T-helper 2 cell treated with Interferon-gamma antibody and Interleukin-4, amounts not matched to agents 5 μg/mL and 100 μg/mL, for 36 hours (primary cell): ENCODE results near the gene ILF3.

Experiments
- DNase-seq: peaks from one replicate; pipeline ENCODE4 v3.0.0; 2021; ENCODE audit warnings: low spot score
- H3K27ac Mint-ChIP-seq: one replicate; pipeline ENCODE4 v1.8.0; 2021; ENCODE audit warnings: mild to moderate bottlenecking, mixed read lengths
- H3K27me3 Mint-ChIP-seq: one replicate; pipeline ENCODE4 v1.8.0; 2021; ENCODE audit warnings: low read depth, mixed read lengths
- H3K36me3 Mint-ChIP-seq: one replicate; pipeline ENCODE4 v1.8.0; 2021; ENCODE audit warnings: low read depth, mixed read lengths
- H3K4me1 Mint-ChIP-seq: one replicate; pipeline ENCODE4 v1.8.0; 2021; ENCODE audit warnings: low read depth, mixed read lengths
- H3K4me3 Mint-ChIP-seq: one replicate; pipeline ENCODE4 v1.8.0; 2022; ENCODE audit warnings: mild to moderate bottlenecking, moderate library complexity, mixed read lengths
- H3K9me3 Mint-ChIP-seq: one replicate; pipeline ENCODE4 v1.8.0; 2021; ENCODE audit warnings: mixed read lengths

The ILF3 gene

DNA sequence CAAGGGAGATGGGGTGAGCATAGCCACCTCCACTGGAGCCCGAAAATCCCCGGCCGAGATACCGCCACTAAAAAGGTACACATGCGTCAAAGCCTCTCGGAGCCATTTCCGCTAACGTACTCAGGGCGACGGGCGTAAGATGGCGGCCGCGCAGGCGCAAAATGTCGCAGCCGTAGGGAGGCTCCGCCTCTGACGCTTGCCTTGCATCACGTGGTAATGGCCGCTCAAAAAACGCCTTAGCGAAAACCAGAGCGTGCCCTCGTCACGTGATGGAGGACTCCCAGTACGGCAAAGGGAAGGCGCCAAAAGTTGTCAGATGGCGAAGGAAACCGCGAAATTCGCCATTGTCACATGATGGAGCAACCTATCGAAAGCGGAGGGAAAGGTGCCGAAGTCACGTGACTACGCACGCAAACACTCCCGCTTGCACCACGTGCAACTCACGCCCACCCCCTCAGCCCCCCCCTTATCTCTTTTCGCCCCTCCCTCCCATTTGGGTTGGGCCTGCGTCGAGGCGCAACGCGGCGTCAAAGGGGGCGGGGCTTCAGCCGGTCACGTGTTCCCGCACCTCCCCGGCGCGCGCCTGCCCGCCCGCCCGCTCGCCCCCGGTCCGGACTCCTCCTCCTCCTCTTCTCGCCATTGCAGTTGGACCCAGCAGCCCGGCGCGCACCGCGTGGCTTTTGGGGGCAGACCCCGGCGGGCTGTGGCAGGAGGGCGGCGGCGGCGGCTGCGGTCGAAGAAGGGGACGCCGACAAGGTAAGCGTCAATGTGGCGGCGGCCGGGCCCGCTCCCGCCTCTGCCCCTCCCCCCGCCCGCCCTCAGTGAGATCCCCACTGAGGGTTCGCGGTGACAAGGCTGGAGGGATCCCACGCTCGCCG is at the start of gene ILF3:
Gene ILF3 (plus strand): TSS at position 615 of the 878 bp plus-strand sequence. CDS start 16,260 bp downstream, outside the sequence.
- DNase-seq = peak; percentile 100
- no peaks in the 10 kb centered on the region for H3K9me3 Mint-ChIP-seq
- peaks cover 29% of the 10 kb centered on the region for H3K4me1 Mint-ChIP-seq
- H3K36me3 Mint-ChIP-seq = peaks cover 28% of the 10 kb centered on the region
- peak within 1 kb of the TSS; percentile 98 for H3K27ac Mint-ChIP-seq
- peak within 1 kb of the TSS; percentile 94 for H3K4me3 Mint-ChIP-seq
- peaks cover 2% of the 10 kb centered on the region for H3K27me3 Mint-ChIP-seq

DNA sequence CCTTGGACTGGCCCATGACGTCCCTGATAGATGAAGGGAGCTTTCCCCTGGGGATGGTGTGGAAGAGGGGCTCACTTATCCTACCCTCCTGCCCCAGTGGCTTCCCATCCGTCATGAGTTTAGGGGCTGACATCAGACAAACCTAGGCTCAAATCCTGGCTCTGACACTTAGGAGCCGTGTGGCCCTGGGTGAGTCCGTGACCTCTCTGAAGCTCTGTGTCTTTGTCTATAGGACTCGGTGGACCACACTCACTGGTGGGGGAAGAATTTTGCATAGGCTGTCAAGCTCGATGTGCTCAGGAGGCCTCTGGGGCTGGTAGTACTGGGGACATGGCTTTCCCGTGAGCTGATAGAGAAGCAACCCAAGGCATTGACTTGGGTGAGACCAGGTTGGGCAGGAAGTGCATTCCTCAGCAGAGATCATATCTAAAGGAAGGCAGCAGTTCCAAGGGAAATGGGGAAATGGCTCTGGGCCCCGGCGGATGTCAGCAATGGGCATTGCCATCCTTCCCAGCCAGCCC is 49.6 kb upstream of the ILF3 start:
- Mint-ChIP-seq H3K27ac (peak overlapping the region; percentile 100), H3K4me3 (peak overlapping the region; percentile 93), H3K27me3 (peaks cover 3% of the 10 kb centered on the region), H3K36me3 (peaks cover 8% of the 10 kb centered on the region), H3K4me1 (peaks cover 17% of the 10 kb centered on the region), H3K9me3 (no peaks in the 10 kb centered on the region)
- DNase-seq = no peak

DNA sequence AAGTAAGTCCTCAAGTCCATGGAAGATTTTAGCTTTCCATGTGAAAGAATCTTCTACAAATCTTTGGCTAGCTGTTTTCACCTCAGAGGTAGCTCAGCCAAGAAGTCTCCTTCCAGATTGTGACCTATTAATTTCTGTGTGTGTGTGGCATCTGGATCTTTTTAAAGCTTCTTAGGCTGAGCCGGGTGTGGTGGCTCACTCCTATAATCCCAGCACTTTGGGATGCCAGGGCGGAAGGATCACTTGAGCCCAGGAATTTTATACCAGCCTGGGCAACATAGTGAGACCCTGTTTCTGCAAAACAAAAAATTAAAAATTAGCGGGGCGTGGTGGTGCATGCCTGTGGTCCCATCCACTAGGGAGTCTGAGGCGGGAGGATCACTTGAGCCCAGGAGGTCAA is 42.2 kb upstream of the ILF3 start:
- no peaks in the 10 kb centered on the region for H3K27me3 Mint-ChIP-seq
- peaks cover 9% of the 10 kb centered on the region for H3K36me3 Mint-ChIP-seq

DNA sequence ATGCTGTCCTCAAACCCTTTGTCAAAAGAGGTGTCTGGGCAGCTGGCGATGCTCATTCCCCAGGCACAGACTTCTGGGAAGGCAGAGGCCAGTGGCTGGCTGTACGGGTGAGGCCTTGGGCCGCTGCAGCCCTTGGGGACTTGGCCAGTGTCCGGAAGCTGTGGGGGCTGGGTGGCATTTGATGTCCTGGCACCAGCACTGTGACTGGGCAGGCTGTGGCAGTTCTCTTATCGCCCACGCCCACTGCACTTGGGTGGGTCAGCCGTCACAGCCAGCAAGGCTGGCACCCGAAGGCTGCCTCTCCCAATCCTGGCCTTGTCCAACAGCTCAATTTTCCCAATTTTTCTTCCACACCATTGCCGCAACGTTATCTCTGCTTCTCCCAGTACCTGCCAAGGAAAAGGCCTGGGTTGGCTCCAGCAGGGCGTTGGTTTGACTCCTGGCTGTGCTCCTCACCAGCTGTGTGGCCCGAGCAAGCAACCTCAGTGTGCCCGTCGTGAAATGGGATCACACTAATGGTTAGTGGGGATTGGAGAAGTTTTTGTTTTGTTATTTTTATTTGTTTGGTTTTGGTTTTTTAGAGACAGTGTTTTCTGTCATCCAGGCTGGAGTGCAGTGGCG is 41.5 kb upstream of the ILF3 start:
- Mint-ChIP-seq H3K4me1 (peaks cover 10% of the 10 kb centered on the region), H3K27me3 (no peaks in the 10 kb centered on the region), H3K36me3 (peaks cover 15% of the 10 kb centered on the region), H3K9me3 (no peaks in the 10 kb centered on the region), H3K4me3 (no peak overlapping the region), H3K27ac (no peak overlapping the region)
- DNase-seq = no peak

More for the DNA sequence above, 42.2 kb upstream of the ILF3 start:
- Mint-ChIP-seq H3K4me3 (no peak overlapping the region), H3K4me1 (peaks cover 8% of the 10 kb centered on the region), H3K27ac (no peak overlapping the region), H3K9me3 (no peaks in the 10 kb centered on the region)
- DNase-seq = no peak

DNA sequence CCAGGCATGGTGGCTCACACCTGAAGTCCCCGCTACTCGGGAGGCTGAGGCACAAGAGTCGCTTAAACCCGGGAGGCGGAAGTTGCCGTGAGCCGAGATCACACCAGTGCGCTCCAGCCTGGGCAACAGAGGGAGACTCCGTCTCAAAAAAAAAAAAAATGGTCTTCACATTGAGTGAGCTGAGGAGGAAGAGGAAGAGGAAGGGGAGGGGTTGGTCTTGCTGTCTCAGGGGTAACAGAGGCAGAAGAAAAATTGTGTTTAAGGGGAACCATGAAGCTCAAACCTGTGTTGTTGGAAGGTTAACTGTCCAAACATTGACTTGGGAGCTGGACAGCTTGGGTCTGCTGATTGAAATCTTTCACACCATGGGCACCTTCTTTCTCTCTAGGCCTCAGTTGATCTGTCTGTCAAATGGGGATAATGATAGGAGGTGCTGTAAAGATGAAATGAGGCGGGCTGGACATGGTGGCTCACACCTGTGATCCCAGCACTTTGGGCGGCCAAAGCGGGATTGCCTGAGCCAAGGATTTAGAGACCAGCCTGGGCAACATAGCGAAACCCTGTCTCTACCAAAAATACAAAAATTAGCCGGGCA is 38.6 kb upstream of the ILF3 start:
- Mint-ChIP-seq H3K36me3 (peaks cover 20% of the 10 kb centered on the region), H3K4me1 (peaks cover 11% of the 10 kb centered on the region), H3K27ac (peak overlapping the region; percentile 57), H3K4me3 (no peak overlapping the region), H3K27me3 (no peaks in the 10 kb centered on the region), H3K9me3 (no peaks in the 10 kb centered on the region)
- no peak for DNase-seq

DNA sequence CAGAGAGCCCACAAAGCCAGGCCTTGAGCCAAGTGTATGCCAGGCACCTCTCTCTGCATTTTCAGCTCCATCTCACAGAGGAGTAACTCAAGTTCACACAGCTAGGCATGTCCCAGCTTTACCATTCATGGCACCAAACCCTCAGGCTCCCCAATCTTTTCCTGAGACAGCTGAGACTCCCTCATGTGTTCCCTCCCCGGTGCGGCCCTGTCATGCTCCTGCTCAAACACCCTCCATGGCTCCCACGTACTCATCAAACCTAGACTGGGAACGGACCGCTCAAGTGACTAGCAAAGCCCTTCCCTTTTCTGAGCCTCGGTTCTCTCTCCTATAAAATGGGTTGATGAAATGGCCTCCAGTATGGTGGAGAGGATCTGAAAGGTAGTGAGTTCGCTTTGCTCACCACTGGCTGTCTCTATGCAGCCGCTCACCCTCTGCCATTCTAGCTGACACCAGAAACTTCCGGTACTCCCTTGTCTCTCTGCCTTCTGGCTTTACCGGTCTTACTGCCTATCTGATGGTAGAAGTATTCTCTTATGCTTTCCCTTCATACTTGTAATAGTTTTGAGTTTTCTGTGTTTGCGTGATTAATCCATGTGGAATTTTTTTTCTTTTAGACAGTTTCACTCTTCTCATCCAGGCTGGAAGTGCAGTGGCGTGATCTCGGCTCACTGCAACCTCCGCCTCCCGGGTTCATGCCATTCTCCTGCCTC is 36.6 kb upstream of the ILF3 start:
- H3K4me3 Mint-ChIP-seq = no peak overlapping the region
- no peaks in the 10 kb centered on the region for H3K27me3 Mint-ChIP-seq
- no peak for DNase-seq
- peak overlapping the region; percentile 52 for H3K27ac Mint-ChIP-seq
- H3K4me1 Mint-ChIP-seq = peaks cover 17% of the 10 kb centered on the region
- no peaks in the 10 kb centered on the region for H3K9me3 Mint-ChIP-seq
- peaks cover 33% of the 10 kb centered on the region for H3K36me3 Mint-ChIP-seq

DNA sequence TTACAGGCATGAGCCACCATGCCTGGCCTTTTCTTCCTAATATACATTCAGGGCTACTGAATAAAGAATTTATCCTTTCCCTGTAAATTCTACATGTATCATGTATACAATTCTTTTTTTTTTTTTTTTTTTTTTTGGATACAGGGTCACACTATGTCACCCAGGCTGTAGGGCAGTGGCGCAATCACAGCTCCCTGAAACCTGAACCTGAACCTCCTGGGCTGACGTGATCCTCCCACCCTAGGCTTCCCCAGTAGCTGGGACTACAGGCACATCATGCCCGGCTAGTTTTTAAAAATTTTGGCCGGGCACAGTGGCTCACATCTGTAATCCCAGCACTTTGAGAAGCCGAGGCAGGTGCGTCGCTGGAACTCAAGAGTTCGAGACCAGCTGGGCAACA is 35.3 kb upstream of the ILF3 start:
- H3K4me3 Mint-ChIP-seq = no peak overlapping the region
- no peaks in the 10 kb centered on the region for H3K9me3 Mint-ChIP-seq
- no peak overlapping the region for H3K27ac Mint-ChIP-seq
- DNase-seq = no peak
- H3K36me3 Mint-ChIP-seq = peaks cover 28% of the 10 kb centered on the region
- H3K27me3 Mint-ChIP-seq = no peaks in the 10 kb centered on the region
- peaks cover 17% of the 10 kb centered on the region for H3K4me1 Mint-ChIP-seq

DNA sequence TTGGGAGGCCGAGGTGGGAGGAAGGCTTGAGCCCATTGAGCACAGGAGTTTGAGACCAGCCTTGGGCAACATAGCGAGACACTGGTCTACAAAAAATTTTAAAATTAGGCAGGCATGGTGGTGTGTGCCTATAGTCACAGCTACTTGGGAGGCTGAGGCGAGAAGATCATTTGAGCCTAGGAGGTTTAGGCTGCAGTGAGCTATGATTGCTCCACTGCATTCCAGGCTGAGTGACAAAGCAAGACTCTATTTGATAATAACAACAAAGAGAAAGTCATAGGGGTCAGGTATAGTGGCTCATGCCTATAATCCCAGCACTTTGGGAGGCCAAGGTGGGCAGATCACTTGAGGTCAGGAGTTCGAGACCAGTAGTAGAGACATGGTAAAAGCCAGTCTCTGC is 33.4 kb upstream of the ILF3 start:
- no peak for DNase-seq
- peaks cover 24% of the 10 kb centered on the region for H3K4me1 Mint-ChIP-seq
- no peak overlapping the region for H3K4me3 Mint-ChIP-seq
- H3K9me3 Mint-ChIP-seq = no peaks in the 10 kb centered on the region
- peak overlapping the region; percentile 63 for H3K27ac Mint-ChIP-seq
- H3K27me3 Mint-ChIP-seq = no peaks in the 10 kb centered on the region
- H3K36me3 Mint-ChIP-seq = peaks cover 27% of the 10 kb centered on the region

DNA sequence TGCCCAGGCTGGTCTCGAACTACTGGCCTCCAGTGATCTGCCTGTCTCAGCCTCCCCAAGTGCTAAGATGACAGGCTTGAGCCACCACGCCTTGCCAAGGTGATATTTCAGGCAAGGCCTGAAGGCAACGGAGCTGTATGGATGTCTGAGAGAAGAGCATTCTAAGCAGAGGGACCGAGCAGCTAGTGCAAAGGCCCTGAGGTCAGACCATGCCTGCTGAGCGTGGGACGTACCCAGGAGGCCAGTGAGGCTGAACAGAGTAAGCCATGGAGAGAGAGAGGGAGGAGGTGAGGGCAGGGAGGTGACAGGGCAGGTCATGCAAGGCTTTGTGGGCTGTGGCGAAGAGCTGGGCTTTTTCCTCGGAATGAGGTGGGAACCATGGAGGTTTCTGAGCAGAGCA is 32.2 kb upstream of the ILF3 start:
- Mint-ChIP-seq H3K9me3 (no peaks in the 10 kb centered on the region), H3K4me1 (peaks cover 25% of the 10 kb centered on the region), H3K27ac (peak overlapping the region; percentile 68), H3K36me3 (peaks cover 31% of the 10 kb centered on the region), H3K27me3 (no peaks in the 10 kb centered on the region), H3K4me3 (no peak overlapping the region)
- no peak for DNase-seq

DNA sequence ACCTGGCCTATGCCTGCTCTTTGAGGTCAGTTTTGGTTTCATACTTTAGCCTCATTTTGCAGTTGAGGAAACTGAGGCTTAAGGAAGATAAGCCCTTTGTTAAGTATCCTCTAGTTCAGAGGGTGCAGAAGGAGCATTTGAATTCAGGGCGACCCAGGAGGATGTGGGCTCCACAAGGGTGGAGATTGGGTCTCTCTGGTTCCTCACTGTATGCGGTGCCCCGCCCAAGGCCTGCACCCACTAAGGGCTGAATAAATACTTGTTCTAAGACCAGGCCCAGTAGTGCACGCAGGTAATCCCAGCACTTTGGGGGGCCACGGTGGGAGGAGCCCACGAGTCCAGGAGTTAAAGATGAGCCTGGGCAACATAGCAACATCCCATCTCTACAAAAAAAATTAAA is 29.6 kb upstream of the ILF3 start:
- H3K9me3 Mint-ChIP-seq = no peaks in the 10 kb centered on the region
- no peak for DNase-seq

DNA sequence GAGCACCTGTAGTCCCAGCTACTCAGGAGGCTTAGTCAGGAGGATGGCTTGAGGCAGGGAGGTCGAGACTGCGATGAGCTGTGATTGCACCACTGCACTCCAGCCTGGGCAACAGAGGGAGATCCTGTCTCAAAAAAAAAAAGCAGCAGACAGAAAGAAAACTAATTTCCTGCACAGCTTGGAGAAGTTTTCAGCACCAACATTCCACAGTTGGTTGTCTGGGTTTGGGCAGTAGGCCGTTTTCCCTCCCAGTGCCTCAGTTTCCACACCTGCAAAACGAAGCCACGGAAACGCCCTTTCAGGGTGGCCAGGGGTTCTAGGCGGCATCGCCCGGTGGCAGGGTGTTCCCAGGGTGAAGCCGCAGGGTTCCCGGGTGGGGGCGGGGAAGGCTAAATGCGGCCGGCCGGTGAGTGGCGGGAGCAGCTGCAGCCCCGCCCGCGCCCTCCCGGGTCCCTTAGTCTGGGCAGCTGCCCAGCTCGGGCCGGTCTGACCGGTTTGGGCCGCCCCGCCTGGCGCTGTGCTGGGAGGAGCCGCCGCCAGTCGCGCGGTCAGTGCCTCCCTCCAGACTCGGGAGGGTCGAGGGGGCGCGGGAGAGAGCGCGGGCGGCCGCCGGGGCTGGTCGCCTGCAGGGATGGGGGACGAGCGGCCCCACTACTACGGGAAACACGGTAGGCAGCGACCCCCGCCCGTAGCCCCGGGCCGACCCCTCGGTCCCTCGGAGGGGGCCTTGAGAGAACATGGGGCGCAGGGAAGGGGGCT is 29.0 kb upstream of the ILF3 start, which contains the start of gene SLC44A2:
Gene SLC44A2 (plus strand): TSS at position 551 of the 759 bp plus-strand sequence. CDS start 81 bp downstream, at position 632.
- H3K27me3 Mint-ChIP-seq = no peaks in the 10 kb centered on the region
- no peaks in the 10 kb centered on the region for H3K9me3 Mint-ChIP-seq
- H3K4me1 Mint-ChIP-seq = peaks cover 23% of the 10 kb centered on the region
- H3K27ac Mint-ChIP-seq = peak within 1 kb of the TSS; percentile 82
- no peak for DNase-seq
- peak within 1 kb of the TSS; percentile 47 for H3K4me3 Mint-ChIP-seq
- peaks cover 38% of the 10 kb centered on the region for H3K36me3 Mint-ChIP-seq

More for the DNA sequence above, 29.6 kb upstream of the ILF3 start:
- Mint-ChIP-seq H3K27ac (peak overlapping the region; percentile 82), H3K27me3 (no peaks in the 10 kb centered on the region), H3K4me3 (peak overlapping the region; percentile 47), H3K36me3 (peaks cover 37% of the 10 kb centered on the region), H3K4me1 (peaks cover 23% of the 10 kb centered on the region)

DNA sequence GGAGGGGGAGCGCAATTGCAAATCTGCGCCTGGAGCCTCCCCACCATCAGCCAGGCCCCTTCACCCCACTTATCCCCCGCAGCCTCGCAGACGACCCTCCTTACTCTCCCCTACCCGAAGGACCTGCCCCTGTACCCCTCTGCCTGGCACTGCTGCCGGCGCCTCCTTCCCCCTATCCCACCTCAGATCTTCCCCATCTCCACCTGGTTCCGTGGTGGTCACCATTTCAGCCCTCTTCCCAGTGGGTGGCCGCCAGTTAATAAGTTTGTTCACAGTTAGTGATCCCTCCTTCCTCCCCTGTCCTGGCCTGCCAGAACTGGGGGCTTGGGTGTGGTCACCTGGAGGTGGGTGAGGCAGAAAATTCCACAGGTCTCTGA is 28.4 kb upstream of the ILF3 start:
- peaks cover 33% of the 10 kb centered on the region for H3K36me3 Mint-ChIP-seq
- H3K4me3 Mint-ChIP-seq = no peak overlapping the region
- no peak for DNase-seq
- H3K27me3 Mint-ChIP-seq = no peaks in the 10 kb centered on the region
- H3K27ac Mint-ChIP-seq = peak overlapping the region; percentile 26
- H3K9me3 Mint-ChIP-seq = no peaks in the 10 kb centered on the region
- peaks cover 19% of the 10 kb centered on the region for H3K4me1 Mint-ChIP-seq

DNA sequence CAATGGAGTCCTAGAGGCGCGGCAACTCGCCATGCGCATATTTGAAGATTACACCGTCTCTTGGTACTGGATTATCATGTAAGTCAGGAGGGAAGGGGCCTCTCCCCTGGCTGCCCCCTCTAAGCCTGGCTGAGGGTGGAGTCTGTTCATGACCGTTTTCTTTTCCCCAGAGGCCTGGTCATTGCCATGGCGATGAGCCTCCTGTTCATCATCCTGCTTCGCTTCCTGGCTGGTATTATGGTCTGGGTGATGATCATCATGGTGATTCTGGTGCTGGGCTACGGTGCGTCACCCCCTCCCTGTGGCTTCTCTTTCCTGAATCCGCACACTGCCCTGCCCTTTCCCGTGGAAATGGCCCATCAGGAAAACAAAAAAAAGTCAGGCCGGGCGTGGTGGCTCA is 22.3 kb upstream of the ILF3 start:
- Mint-ChIP-seq H3K4me3 (no peak overlapping the region), H3K27me3 (no peaks in the 10 kb centered on the region), H3K36me3 (peaks cover 59% of the 10 kb centered on the region), H3K9me3 (no peaks in the 10 kb centered on the region), H3K27ac (no peak overlapping the region), H3K4me1 (no peaks in the 10 kb centered on the region)
- no peak for DNase-seq
